Tibial nerve (tissue), 4 donors: ENCODE measurements around the gene GPX7. TPM values are rescaled to one million over a fixed set of nuclear protein-coding genes. Genes with fewer than 3 reads are reported as not detected.

Experiments
- DNase-seq, 2 donors: peaks; one replicate each; pipeline ENCODE4 v3.0.0-alpha.2; 2019; ENCODE audit warnings: low spot score in 2 of 2
- H3K27ac ChIP-seq, 4 donors: fragments of 200-600 bp; sonication (generic) in 3 of 4; one replicate each; pipeline ENCODE4 v1.5.1; 2017 to 2019; ENCODE audit warnings: mild to moderate bottlenecking in 1 of 4
- H3K27me3 ChIP-seq, 2 donors: fragments of 200-600 bp; sonication (generic) in 1 of 2; one replicate each; pipeline versions ENCODE4 v1.5.1 to v1.6.0; 2017 to 2019
- H3K36me3 ChIP-seq, 3 donors: fragments of 200-600 bp; sonication (generic); one replicate each; pipeline ENCODE4 v1.5.1; 2018 to 2019
- H3K4me1 ChIP-seq, 4 donors: fragments of 200-600 bp; sonication (generic) in 3 of 4; one replicate each; pipeline ENCODE4 v1.5.1; 2017 to 2019
- H3K4me3 ChIP-seq, 4 donors: fragments of 200-600 bp; sonication (generic) in 3 of 4; one replicate each; pipeline ENCODE4 v1.5.1; 2017 to 2019; ENCODE audit warnings: mild to moderate bottlenecking in 1 of 4, moderate library complexity in 1 of 4
- H3K9me3 ChIP-seq, 4 donors: fragments of 200-600 bp; sonication (generic) in 3 of 4; one replicate each; pipeline ENCODE4 v1.5.1; 2017 to 2019
- CTCF ChIP-seq, 5 experiments: fragments of 200-600 bp in 3 of 5; fragments of 450-650 bp in 2 of 5; sonication (generic) in 3 of 5; IDR thresholded peaks; one replicate each; pipeline ENCODE4 v1.5.1; 2016 to 2019; ENCODE audit warnings: antibody characterized with exemption in 5 of 5, mild to moderate bottlenecking in 3 of 5, moderate library complexity in 2 of 5
- EP300 ChIP-seq, 2 donors: sonication (generic); formaldehyde crosslinking; IDR thresholded peaks; one replicate each; pipeline ENCODE4 v1.6.1; 2017; ENCODE audit warnings: antibody characterized with exemption in 2 of 2, mild to moderate bottlenecking in 1 of 2
- POLR2A ChIP-seq, 2 donors: fragments of 450-650 bp; IDR thresholded peaks; one replicate each; pipeline ENCODE4 v1.6.1; 2017; ENCODE audit warnings: antibody characterized with exemption in 2 of 2, mild to moderate bottlenecking in 2 of 2, moderate library complexity in 2 of 2
- WGBS, 2 donors: methylation state at CpG; one replicate each; pipeline ENCODE4 v1.1.5; 2018; 5-methylcytosine and 5-hydroxymethylcytosine counted together
- total RNA-seq, 4 donors: library from RNA; depleted of rRNA; stranded (reverse); fragments of >200 nt; gene quantifications; one replicate each; pipeline ENCODE4 v1.1.0, GENCODE V29; 2016

Gene GPX7
- total RNA-seq, 4 donors from 2014 or later: 6.3 to 21.4 (median 13.8) TPM

- no peak for TF ChIP-seq EP300 (IDR thresholded peaks at IDR 0.05)
- TF ChIP-seq POLR2A (IDR thresholded peaks at IDR 0.05): no peak
- TF ChIP-seq CTCF (IDR thresholded peaks at IDR 0.05): no peak
- H3K27me3 ChIP-seq: no peaks in the 10 kb centered on the region
- H3K9me3 ChIP-seq: no peaks in the 10 kb centered on the region
- H3K27ac ChIP-seq: peak overlapping the region; percentile 54 to 87 (median 84)
- H3K4me3 ChIP-seq: peak overlapping the region; percentile 38 to 63 (median 51)
- WGBS, 2 donors: 28 to 36% methylated on average over 21 of the region's 21 CpGs
- H3K4me1 ChIP-seq: peaks cover 0 to 32% (median 10%) of the 10 kb centered on the region in 4 donors
- H3K36me3 ChIP-seq: peaks cover 0 to 21% (median 0%) of the 10 kb centered on the region in 3 donors
- DNase-seq: no peak
These were observed 857 bp downstream of the GPX7 start for GRCh38 chr1:52602856-52603600.

DNA sequence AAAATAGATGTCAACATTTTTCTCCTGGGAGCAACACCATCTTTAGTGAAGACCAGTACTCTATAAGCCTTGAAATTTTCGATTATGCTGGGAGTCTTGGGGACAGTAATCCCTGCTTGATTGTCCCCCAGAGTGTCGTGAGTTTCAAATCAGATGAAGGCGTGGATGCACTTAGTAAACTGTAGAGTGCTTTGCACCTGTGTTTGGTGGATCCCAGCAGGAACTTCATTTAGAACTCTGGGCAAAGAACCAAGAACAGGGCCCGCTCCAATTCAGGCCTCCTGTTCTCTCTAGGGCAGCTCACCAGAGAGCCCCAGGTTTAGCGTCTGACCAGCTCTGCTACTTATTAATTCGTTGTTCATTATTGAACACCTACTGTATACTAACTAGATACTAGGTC lies 1.5 kb downstream of the GPX7 start:
- H3K27me3 ChIP-seq: no peaks in the 10 kb centered on the region
- H3K36me3 ChIP-seq: peaks cover 0 to 27% (median 0%) of the 10 kb centered on the region in 3 donors
- WGBS, 2 donors: 79 to 84% methylated on average over 6 of the region's 6 CpGs
- TF ChIP-seq EP300 (IDR thresholded peaks at IDR 0.05) (no peak), POLR2A (IDR thresholded peaks at IDR 0.05) (no peak), CTCF (IDR thresholded peaks at IDR 0.05) (no peak)
- peak overlapping the region in 1 of 4 donors; percentile 86 for H3K27ac ChIP-seq
- no peaks in the 10 kb centered on the region for H3K9me3 ChIP-seq
- H3K4me1 ChIP-seq: peaks cover 0 to 32% (median 10%) of the 10 kb centered on the region in 4 donors
- DNase-seq: no peak
- H3K4me3 ChIP-seq: peak overlapping the region in 1 of 4 donors; percentile 63

- Histone ChIP-seq H3K27me3 (no peaks in the 10 kb centered on the region), H3K4me1 (peaks cover 0 to 32% (median 10%) of the 10 kb centered on the region in 4 donors), H3K9me3 (no peaks in the 10 kb centered on the region), H3K4me3 (no peak overlapping the region), H3K36me3 (peaks cover 0 to 33% (median 0%) of the 10 kb centered on the region in 3 donors), H3K27ac (no peak overlapping the region)
- DNase-seq: no peak
- TF ChIP-seq EP300 (IDR thresholded peaks at IDR 0.05) (no peak), CTCF (IDR thresholded peaks at IDR 0.05) (no peak), POLR2A (IDR thresholded peaks at IDR 0.05) (no peak)
- WGBS, 2 donors: 24 to 47% methylated on average over 3 of the region's 3 CpGs
These were observed 2.0 kb downstream of the GPX7 start for GRCh38 chr1:52604063-52604770.

DNA sequence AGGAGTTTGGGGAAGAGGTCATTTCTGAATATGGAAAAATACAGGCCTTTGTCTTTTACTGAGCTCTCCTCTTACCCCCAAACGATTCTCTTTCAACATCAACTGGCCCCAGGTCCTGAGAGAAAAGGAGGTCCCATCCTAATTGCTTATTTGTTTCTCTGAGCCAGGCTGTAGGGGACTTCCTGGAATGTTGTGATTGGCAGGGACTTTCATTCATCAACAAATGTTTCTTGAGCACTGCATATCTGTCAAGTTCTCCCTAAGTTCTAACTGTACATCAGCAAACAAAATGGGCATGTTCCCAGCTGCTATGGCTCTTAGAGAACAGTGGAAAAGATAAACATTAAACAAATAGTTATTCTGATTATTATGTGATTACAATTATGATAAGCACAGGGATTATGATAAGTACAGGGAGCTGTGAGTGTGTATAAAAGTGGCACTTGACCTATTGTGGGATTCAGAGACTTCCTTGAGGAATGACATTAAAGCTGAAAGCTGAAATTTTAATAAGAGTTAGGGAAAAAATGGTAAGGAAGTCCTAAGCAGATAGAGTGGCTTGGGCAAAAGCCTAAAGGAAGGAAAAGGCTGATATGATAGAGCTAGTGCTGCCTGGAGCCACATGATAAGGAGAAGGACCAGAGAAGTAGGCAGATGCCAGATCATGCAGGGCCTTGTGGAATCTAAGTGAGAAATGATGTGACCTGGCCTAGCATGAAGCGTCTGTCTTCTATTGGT lies 11.6 kb downstream of the GPX7 start:
- Histone ChIP-seq H3K27me3 (no peaks in the 10 kb centered on the region), H3K36me3 (peaks cover 0 to 30% (median 0%) of the 10 kb centered on the region in 3 donors), H3K4me3 (no peak overlapping the region), H3K9me3 (no peaks in the 10 kb centered on the region), H3K27ac (no peak overlapping the region), H3K4me1 (no peaks in the 10 kb centered on the region)
- 44 to 47% methylated on average over 2 of the region's 2 CpGs for WGBS, 2 donors
- no peak for TF ChIP-seq EP300 (IDR thresholded peaks at IDR 0.05)
- no peak for TF ChIP-seq POLR2A (IDR thresholded peaks at IDR 0.05)
- no peak for TF ChIP-seq CTCF (IDR thresholded peaks at IDR 0.05)
- DNase-seq: no peak
